IPS DF 6.9 (cell line): Measurements from ENCODE around the gene SMAD1.

Experiments used
- DNase-seq: peaks from one replicate; pipeline ENCODE4 v3.0.0-alpha.2; 2013; ENCODE audit warnings: low read depth, low spot score
- H3K27ac ChIP-seq: one replicate; pipeline ENCODE4 v1.5.1; 2013; ENCODE audit warnings: low read length, control low read depth
- H3K27me3 ChIP-seq: 2 replicates; pipeline ENCODE4 v1.6.1; 2013; ENCODE audit warnings: mild to moderate bottlenecking, low read length; ENCODE audit not compliant: control insufficient read depth, insufficient read depth
- H3K36me3 ChIP-seq: 2 replicates; pipeline ENCODE4 v1.6.1; 2013; ENCODE audit warnings: low read length; ENCODE audit not compliant: control insufficient read depth, insufficient read depth
- H3K4me1 ChIP-seq: 2 replicates; pipeline ENCODE4 v1.6.1; 2013; ENCODE audit warnings: low read length; ENCODE audit not compliant: control insufficient read depth, insufficient read depth
- H3K4me3 ChIP-seq: 2 replicates; pipeline ENCODE4 v1.5.1; 2013; ENCODE audit warnings: mild to moderate bottlenecking, low read length
- H3K9me3 ChIP-seq: 2 replicates; pipeline ENCODE4 v1.6.1; 2013; ENCODE audit warnings: low read length, inconsistent platforms; ENCODE audit not compliant: control insufficient read depth, insufficient read depth
- WGBS: extraction: QIAGEN DNeasy Blood & Tissue Kit; methylation state at CpG from one replicate; pipeline ENCODE4 v1.1.7; 2013; ENCODE audit warnings: mixed read lengths, missing lambda C conversion rate; ENCODE audit not compliant: insufficient read length, insufficient coverage; 5-methylcytosine and 5-hydroxymethylcytosine counted together

Gene SMAD1

GRCh38 chr4:145481164-145481941 is at the start of gene SMAD1:
SMAD1 (plus strand) TSS chr4:145481853; CDS start chr4:145514614, 32,761 bp downstream.
- no peaks in the 10 kb centered on the region for H3K27me3 ChIP-seq
- H3K4me3 ChIP-seq: peak within 1 kb of the TSS; percentile 89
- peak; percentile 16 for DNase-seq
- H3K27ac ChIP-seq: no peak within 1 kb of the TSS
- H3K36me3 ChIP-seq: no peaks in the 10 kb centered on the region
- H3K4me1 ChIP-seq: no peaks in the 10 kb centered on the region; the same call in 1 of the 2 replicates
- no CpG with 5 or more reads among the region's 65 CpGs for WGBS
- H3K9me3 ChIP-seq: no peaks in the 10 kb centered on the region

DNA sequence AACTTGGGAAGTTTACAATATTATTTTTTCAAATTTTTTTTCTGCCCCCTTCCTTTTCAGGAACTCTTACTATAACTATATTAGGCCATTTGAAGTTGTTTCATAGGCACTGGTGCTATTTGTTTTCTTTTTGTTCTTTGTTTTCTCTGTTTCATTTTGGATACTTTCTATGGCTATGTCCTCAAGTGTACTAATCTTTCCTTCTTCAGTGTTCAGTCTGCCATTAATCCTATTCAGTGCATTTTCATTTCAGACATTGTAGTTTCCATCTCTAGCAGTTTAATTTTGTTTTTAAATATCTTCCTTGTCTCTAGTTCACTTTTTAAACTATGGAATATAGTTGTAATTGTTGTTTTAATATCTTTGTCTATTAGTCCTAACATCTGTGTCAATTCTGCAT is 48.0 kb upstream of the SMAD1 start:
- Histone ChIP-seq H3K4me1 (no peaks in the 10 kb centered on the region; the same call in 1 of the 2 replicates), H3K36me3 (no peaks in the 10 kb centered on the region), H3K27ac (no peak overlapping the region), H3K27me3 (no peaks in the 10 kb centered on the region), H3K4me3 (no peak overlapping the region), H3K9me3 (no peaks in the 10 kb centered on the region)
- no peak for DNase-seq

DNA sequence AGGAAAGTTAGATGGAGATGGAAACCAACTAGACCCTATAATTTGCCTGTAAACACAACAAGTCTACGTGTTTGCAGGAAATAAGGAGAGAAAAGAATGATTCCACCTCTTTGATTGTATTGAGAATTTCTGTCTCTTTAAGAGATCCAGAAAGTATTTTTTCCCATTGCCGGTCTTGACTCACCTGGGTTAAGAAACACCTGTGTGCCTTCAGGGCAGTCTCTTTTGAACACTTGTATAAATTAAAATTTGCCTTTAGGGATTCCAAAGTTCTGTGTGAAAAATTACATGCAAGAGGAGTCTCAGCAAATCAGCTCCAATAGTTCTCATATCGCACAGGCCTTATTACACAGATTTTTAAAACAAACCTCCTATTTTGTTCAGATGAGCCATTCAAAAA is 46.0 kb upstream of the SMAD1 start:
- H3K27ac ChIP-seq: no peak overlapping the region
- DNase-seq: no peak
- no peaks in the 10 kb centered on the region for H3K36me3 ChIP-seq
- H3K4me1 ChIP-seq: no peaks in the 10 kb centered on the region; the same call in 1 of the 2 replicates
- WGBS: no CpG with 5 or more reads among the region's 3 CpGs
- H3K27me3 ChIP-seq: no peaks in the 10 kb centered on the region
- no peaks in the 10 kb centered on the region for H3K9me3 ChIP-seq
- no peak overlapping the region for H3K4me3 ChIP-seq

DNA sequence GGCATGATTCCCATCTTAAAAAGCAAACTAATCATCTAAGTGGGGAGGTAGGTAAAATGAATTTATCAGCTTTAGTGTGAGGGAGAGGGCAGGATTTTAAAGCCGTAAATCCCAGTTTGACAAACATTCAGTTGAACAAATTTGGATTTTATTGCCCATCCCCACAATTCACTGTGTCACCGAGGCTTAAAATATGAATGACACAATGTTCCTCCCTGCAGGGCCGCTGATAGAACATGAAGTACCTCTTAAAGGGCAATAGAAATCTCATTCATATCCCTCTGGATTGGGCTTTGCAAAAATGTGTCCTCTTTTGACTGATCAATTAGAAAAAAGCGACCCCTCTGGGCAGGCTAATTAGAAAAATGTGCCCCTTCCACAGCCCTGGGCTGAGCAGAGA is 45.5 kb upstream of the SMAD1 start:
- Histone ChIP-seq H3K4me1 (no peaks in the 10 kb centered on the region; the same call in 1 of the 2 replicates), H3K36me3 (no peaks in the 10 kb centered on the region), H3K4me3 (no peak overlapping the region), H3K27me3 (no peaks in the 10 kb centered on the region), H3K27ac (no peak overlapping the region), H3K9me3 (no peaks in the 10 kb centered on the region)
- no peak for DNase-seq
- no CpG with 5 or more reads among the region's 4 CpGs for WGBS

- H3K27ac ChIP-seq: no peak overlapping the region
- no CpG with 5 or more reads among the region's 2 CpGs for WGBS
- H3K4me3 ChIP-seq: no peak overlapping the region
- H3K27me3 ChIP-seq: no peaks in the 10 kb centered on the region
- no peaks in the 10 kb centered on the region for H3K9me3 ChIP-seq
- H3K4me1 ChIP-seq: no peaks in the 10 kb centered on the region; the same call in 1 of the 2 replicates
- H3K36me3 ChIP-seq: no peaks in the 10 kb centered on the region
- DNase-seq: no peak
Measured at GRCh38 chr4:145436796-145437195, 44.9 kb upstream of the SMAD1 start.

GRCh38 chr4:145437466-145437865 is 44.2 kb upstream of the SMAD1 start:
- Histone ChIP-seq H3K4me1 (no peaks in the 10 kb centered on the region; the same call in 1 of the 2 replicates), H3K4me3 (no peak overlapping the region), H3K27ac (no peak overlapping the region), H3K9me3 (no peaks in the 10 kb centered on the region), H3K27me3 (no peaks in the 10 kb centered on the region), H3K36me3 (no peaks in the 10 kb centered on the region)
- no CpG with 5 or more reads among the region's 2 CpGs for whole genome bisulfite sequencing
- no peak for DNase-seq

- DNase-seq: no peak
- H3K36me3 ChIP-seq: no peaks in the 10 kb centered on the region
- H3K9me3 ChIP-seq: no peaks in the 10 kb centered on the region
- H3K27me3 ChIP-seq: no peaks in the 10 kb centered on the region
- H3K4me3 ChIP-seq: no peak overlapping the region
- no peaks in the 10 kb centered on the region; the same call in 1 of the 2 replicates for H3K4me1 ChIP-seq
- no CpG with 5 or more reads among the region's 4 CpGs for WGBS
- no peak overlapping the region for H3K27ac ChIP-seq
Measured at GRCh38 chr4:145438298-145438697, 43.4 kb upstream of the SMAD1 start.

GRCh38 chr4:145440292-145441007 is 41.2 kb upstream of the SMAD1 start:
- Histone ChIP-seq H3K4me1 (no peaks in the 10 kb centered on the region; the same call in 1 of the 2 replicates), H3K27me3 (no peaks in the 10 kb centered on the region), H3K4me3 (no peak overlapping the region), H3K27ac (no peak overlapping the region), H3K36me3 (no peaks in the 10 kb centered on the region), H3K9me3 (no peaks in the 10 kb centered on the region)
- DNase-seq: no peak
- no CpG with 5 or more reads among the region's 5 CpGs for WGBS

- H3K36me3 ChIP-seq: no peaks in the 10 kb centered on the region
- H3K4me3 ChIP-seq: no peak overlapping the region
- DNase-seq: no peak
- WGBS: no CpG with 5 or more reads among the region's 1 CpG
- no peaks in the 10 kb centered on the region for H3K4me1 ChIP-seq
- no peaks in the 10 kb centered on the region for H3K9me3 ChIP-seq
- no peak overlapping the region for H3K27ac ChIP-seq
- no peaks in the 10 kb centered on the region for H3K27me3 ChIP-seq
Measured at GRCh38 chr4:145446184-145446583, 35.5 kb upstream of the SMAD1 start.

- no peak for DNase-seq
- no peaks in the 10 kb centered on the region; the same call in 1 of the 2 replicates for H3K9me3 ChIP-seq
- no peak overlapping the region for H3K4me3 ChIP-seq
- H3K36me3 ChIP-seq: no peaks in the 10 kb centered on the region
- no CpG with 5 or more reads among the region's 1 CpG for WGBS
- H3K4me1 ChIP-seq: no peaks in the 10 kb centered on the region
- H3K27me3 ChIP-seq: no peaks in the 10 kb centered on the region
- H3K27ac ChIP-seq: no peak overlapping the region
Measured at GRCh38 chr4:145451895-145452294, 29.8 kb upstream of the SMAD1 start.
